AG04450 (cell line): ENCODE results near the gene ZRANB2. TPM values are rescaled to one million over a fixed set of nuclear protein-coding genes. Genes with fewer than 3 reads are reported as not detected.

Experiments used
- CTCF ChIA-PET: fragments of 300-600, 350-600 bp; formaldehyde crosslinking; extraction: SDS; loops from one replicate; lab custom pipeline; 2022; ENCODE audit warnings: antibody characterized with exemption, inconsistent platforms; lab: Charles Lee
- POLR2A ChIA-PET: fragments of 350-600 bp; formaldehyde crosslinking; extraction: SDS; loops from one replicate; lab custom pipeline; 2021; ENCODE audit warnings: antibody characterized with exemption, inconsistent platforms; lab: Yijun Ruan, JAX
- DNase-seq: peaks from one replicate; pipeline ENCODE4 v3.0.0-alpha.2; 2011; ENCODE audit warnings: low read depth, low spot score
- H3K27ac ChIP-seq: one replicate; pipeline ENCODE4 v1.5.1; 2012; ENCODE audit warnings: low read depth, low read length, control low read depth
- H3K27me3 ChIP-seq: one replicate; pipeline ENCODE4 v1.6.0; 2012; ENCODE audit warnings: low read length; ENCODE audit not compliant: control insufficient read depth, insufficient read depth
- H3K4me3 ChIP-seq: 2 replicates; pipeline ENCODE4 v1.5.1; 2011; ENCODE audit warnings: mild to moderate bottlenecking, low read depth, low read length, control low read depth
- H3K9me3 ChIP-seq: 2 replicates; pipeline ENCODE4 v1.5.1; 2012; ENCODE audit warnings: low read length; ENCODE audit not compliant: control insufficient read depth, insufficient read depth
- CTCF ChIP-seq: IDR thresholded peaks from 2 replicates; pipeline ENCODE4 v1.5.1; 2011; ENCODE audit warnings: low read depth, low read length, control low read depth, inconsistent platforms
- polyA plus RNA-seq: library from polyadenylated mRNA; depleted of rRNA; stranded (reverse); fragments of >200 nt; gene quantifications from 2 replicates; pipeline ENCODE4 v1.2.3, GENCODE V29; 2011

Gene ZRANB2
- polyA plus RNA-seq, 1 experiment, result 126 TPM

DNA sequence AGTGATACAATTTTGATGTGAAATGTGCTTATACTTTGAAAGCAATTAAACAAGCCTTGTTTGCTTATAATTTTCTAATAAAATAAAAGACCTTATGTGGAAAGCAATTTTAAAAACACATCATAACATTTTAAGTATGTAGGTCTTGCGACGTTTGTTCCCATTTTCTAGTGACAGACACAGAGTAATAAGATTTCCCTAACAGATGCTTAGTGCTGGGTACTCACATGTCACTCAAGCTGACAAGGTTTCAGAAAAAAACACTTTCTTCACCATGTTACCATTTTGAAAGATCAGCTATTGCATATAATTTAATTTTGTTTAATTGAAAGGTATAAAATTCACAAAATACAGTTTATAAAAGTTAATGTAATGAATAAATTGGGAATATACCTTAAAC, 14.1 kb upstream of the ZRANB2 start:
- Histone ChIP-seq H3K27me3 (no peaks in the 10 kb centered on the region), H3K27ac (no peak overlapping the region), H3K4me3 (no peak overlapping the region), H3K9me3 (no peaks in the 10 kb centered on the region)
- no peak for DNase-seq
- CTCF ChIA-PET, result interaction anchor here (1.0 to 1.4 kb wide), 3 partner anchors 10 to 943 kb away, joined by 3 to 4 read pairs (median 3); no protein-coding TSS in a partner anchor
- POLR2A ChIA-PET, result no interaction called here
- no peak for TF ChIP-seq CTCF

- Histone ChIP-seq H3K27me3 (no peaks in the 10 kb centered on the region), H3K4me3 (no peak overlapping the region), H3K27ac (no peak overlapping the region), H3K9me3 (no peaks in the 10 kb centered on the region)
- no peak for DNase-seq
- peak; percentile 58 for TF ChIP-seq CTCF
- ChIA-PET POLR2A (no interaction called here), CTCF (interaction anchor here (1.1 to 1.8 kb wide), 3 partner anchors 13 to 944 kb away, joined by 3 to 10 read pairs (median 4); partner anchors contain the start of gene ZRANB2)
Measured at GRCh38 chr1:71093938-71094337, 13.1 kb upstream of the ZRANB2 start.

DNA sequence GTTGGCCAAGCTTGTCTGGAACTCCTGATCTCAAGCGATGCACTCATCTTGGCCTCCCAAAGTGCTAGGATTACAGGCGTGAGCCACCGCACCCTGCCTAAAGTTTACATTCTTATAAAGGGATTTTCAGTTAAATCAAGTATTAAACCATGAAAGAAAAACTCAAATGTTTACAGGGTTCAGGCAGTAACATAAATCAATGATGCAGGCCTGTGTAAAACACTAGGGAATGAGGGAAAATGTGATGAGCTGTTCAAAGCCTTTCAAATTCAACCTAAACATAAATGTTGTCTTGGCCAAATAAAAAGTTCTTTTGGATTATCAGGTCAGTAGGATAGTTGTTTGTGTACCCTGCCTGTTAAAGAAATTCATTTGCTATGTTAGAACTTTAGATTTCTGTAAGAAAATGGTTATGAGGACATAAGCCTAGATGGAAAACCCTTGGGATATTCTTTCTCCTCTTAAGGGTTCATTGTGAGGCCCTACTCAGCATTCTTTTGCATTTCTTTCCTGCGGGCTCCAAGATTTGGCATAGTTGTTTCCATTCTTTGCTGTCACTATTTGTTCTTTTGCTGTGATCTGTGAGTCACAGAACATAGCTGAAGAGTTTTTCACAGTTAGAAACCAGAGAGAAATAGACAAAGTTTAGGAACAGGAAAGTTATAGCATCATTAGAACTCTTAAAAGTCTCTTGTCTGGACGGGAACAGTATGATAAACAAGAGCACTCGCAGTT, 8.9 kb upstream of the ZRANB2 start:
- no peak overlapping the region for H3K4me3 ChIP-seq
- DNase-seq, result peak; percentile 24
- CTCF ChIA-PET, result interaction anchor here (0.7 to 2.6 kb wide), 2 partner anchors 9 to 25 kb away, joined by 3 to 16 read pairs; partner anchors contain the start of gene ZRANB2
- H3K27me3 ChIP-seq, result no peaks in the 10 kb centered on the region
- TF ChIP-seq CTCF, result no peak
- H3K27ac ChIP-seq, result peak overlapping the region; percentile 57
- POLR2A ChIA-PET, result interaction anchor here (2.6 kb wide), 1 partner anchor 9 kb away, joined by 7 read pairs; the partner anchor contains the start of gene ZRANB2
- no peaks in the 10 kb centered on the region for H3K9me3 ChIP-seq

GRCh38 chr1:71088645-71089287, 7.9 kb upstream of the ZRANB2 start:
- TF ChIP-seq CTCF, result no peak
- CTCF ChIA-PET, result interaction anchor here (0.7 to 2.6 kb wide), 2 partner anchors 8 to 25 kb away, joined by 3 to 16 read pairs; partner anchors contain the start of gene ZRANB2
- Histone ChIP-seq H3K4me3 (no peak overlapping the region), H3K9me3 (no peaks in the 10 kb centered on the region), H3K27ac (no peak overlapping the region), H3K27me3 (no peaks in the 10 kb centered on the region)
- no peak for DNase-seq
- POLR2A ChIA-PET, result interaction anchor here (2.6 kb wide), 1 partner anchor 8 kb away, joined by 7 read pairs; the partner anchor contains the start of gene ZRANB2
